ENCODE measurements around the gene INTS13.

DNA sequence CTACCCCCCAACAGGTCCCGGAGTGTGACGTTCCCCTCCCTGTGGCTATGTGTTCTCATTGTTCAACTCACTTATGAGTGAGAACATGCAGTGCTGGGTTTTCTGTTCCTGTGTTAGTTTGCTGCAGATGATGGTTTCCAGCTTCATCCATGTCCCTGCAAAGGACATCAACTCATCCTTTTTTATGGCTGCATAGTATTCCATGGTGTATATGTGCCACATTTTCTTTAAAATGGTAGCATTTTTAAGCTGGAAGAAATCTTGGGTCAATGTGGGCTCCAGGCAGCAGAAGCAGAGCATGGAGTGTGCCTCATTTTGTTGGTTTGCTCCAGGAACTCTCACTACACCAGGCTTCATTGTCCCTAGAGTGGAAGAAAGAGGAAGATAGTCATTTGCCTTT, 57.2 kb downstream of the INTS13 start:
- TF ChIP-seq, protein P1, sequence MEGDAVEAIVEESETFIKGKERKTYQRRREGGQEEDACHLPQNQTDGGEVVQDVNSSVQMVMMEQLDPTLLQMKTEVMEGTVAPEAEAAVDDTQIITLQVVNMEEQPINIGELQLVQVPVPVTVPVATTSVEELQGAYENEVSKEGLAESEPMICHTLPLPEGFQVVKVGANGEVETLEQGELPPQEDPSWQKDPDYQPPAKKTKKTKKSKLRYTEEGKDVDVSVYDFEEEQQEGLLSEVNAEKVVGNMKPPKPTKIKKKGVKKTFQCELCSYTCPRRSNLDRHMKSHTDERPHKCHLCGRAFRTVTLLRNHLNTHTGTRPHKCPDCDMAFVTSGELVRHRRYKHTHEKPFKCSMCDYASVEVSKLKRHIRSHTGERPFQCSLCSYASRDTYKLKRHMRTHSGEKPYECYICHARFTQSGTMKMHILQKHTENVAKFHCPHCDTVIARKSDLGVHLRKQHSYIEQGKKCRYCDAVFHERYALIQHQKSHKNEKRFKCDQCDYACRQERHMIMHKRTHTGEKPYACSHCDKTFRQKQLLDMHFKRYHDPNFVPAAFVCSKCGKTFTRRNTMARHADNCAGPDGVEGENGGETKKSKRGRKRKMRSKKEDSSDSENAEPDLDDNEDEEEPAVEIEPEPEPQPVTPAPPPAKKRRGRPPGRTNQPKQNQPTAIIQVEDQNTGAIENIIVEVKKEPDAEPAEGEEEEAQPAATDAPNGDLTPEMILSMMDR (IDR thresholded peaks at IDR 0.05) = no peak
- TF ChIP-seq POLR2A (IDR thresholded peaks at IDR 0.05) = no peak
